H9 (cell line): ENCODE data around the gene PKN1. TPM values are rescaled to one million over a fixed set of nuclear protein-coding genes. Genes with fewer than 3 reads are reported as not detected.

Experiments used
- DNase-seq: peaks from one replicate; pipeline ENCODE4 v3.0.0-alpha.2; 2017
- H2AFZ ChIP-seq: one replicate; pipeline ENCODE4 v1.6.1; 2013; ENCODE audit warnings: mild to moderate bottlenecking, low read length, control low read depth, moderate library complexity
- H2AK5ac ChIP-seq: 2 replicates; pipeline ENCODE4 v1.6.1; 2013; ENCODE audit warnings: low read length, control low read depth, mixed read lengths; ENCODE audit not compliant: insufficient read length
- H2BK120ac ChIP-seq: one replicate; pipeline ENCODE4 v1.6.1; 2013; ENCODE audit warnings: low read depth, mild to moderate bottlenecking, low read length, control low read depth, inconsistent platforms; ENCODE audit not compliant: poor library complexity, severe bottlenecking
- H2BK12ac ChIP-seq: 2 replicates; pipeline ENCODE4 v1.6.1; 2013; ENCODE audit warnings: low read length, control low read depth, mixed read lengths, low read depth; ENCODE audit not compliant: insufficient read length
- H2BK15ac ChIP-seq: 2 replicates; pipeline ENCODE4 v1.6.1; 2013; ENCODE audit warnings: low read depth, low read length, control low read depth
- H2BK20ac ChIP-seq: one replicate; pipeline ENCODE4 v1.6.1; 2013; ENCODE audit warnings: low read depth, mild to moderate bottlenecking, low read length, control low read depth, inconsistent platforms; ENCODE audit not compliant: poor library complexity, severe bottlenecking
- H2BK5ac ChIP-seq: 2 replicates; pipeline ENCODE4 v1.6.1; 2013; ENCODE audit warnings: low read length, control low read depth, mixed read lengths; ENCODE audit not compliant: insufficient read length
- H3K14ac ChIP-seq: 2 replicates; pipeline ENCODE4 v1.6.1; 2013; ENCODE audit warnings: low read length, control low read depth; ENCODE audit not compliant: insufficient read depth
- H3K18ac ChIP-seq: 2 replicates; pipeline ENCODE4 v1.6.1; 2013; ENCODE audit warnings: low read depth, mild to moderate bottlenecking, mixed read lengths, low read length, control low read depth; ENCODE audit not compliant: insufficient read length
- H3K23ac ChIP-seq: 2 replicates; pipeline ENCODE4 v1.6.1; 2013; ENCODE audit warnings: low read length, control low read depth, mixed read lengths, low read depth; ENCODE audit not compliant: insufficient read length
- H3K23me2 ChIP-seq: 2 replicates; pipeline ENCODE4 v1.6.1; 2013; ENCODE audit warnings: low read depth, mild to moderate bottlenecking, mixed read lengths, low read length, control low read depth; ENCODE audit not compliant: insufficient read length, poor library complexity, severe bottlenecking
- H3K27ac ChIP-seq: 2 replicates; pipeline ENCODE4 v1.5.1; 2013; ENCODE audit warnings: low read length, control low read depth, mixed read lengths, low read depth; ENCODE audit not compliant: insufficient read length
- H3K27me3 ChIP-seq: 2 replicates; pipeline ENCODE4 v1.6.1; 2013; ENCODE audit warnings: low read length, control low read depth, inconsistent platforms; ENCODE audit not compliant: insufficient read depth
- H3K4ac ChIP-seq: 2 replicates; pipeline ENCODE4 v1.6.1; 2013; ENCODE audit warnings: low read depth, mild to moderate bottlenecking, control low read depth, inconsistent platforms, low read length, moderate library complexity
- H3K4me1 ChIP-seq: 2 replicates; pipeline ENCODE4 v1.6.1; 2013; ENCODE audit warnings: low read length, control low read depth, inconsistent platforms; ENCODE audit not compliant: insufficient read depth
- H3K4me2 ChIP-seq: 2 replicates; pipeline ENCODE4 v1.6.1; 2013; ENCODE audit warnings: low read length, control low read depth, mixed read lengths; ENCODE audit not compliant: insufficient read length, insufficient read depth
- H3K56ac ChIP-seq: 2 replicates; pipeline ENCODE4 v1.6.1; 2013; ENCODE audit warnings: low read depth, mild to moderate bottlenecking, mixed read lengths, low read length, control low read depth; ENCODE audit not compliant: insufficient read length
- H3K79me1 ChIP-seq: 2 replicates; pipeline ENCODE4 v1.6.1; 2013; ENCODE audit warnings: low read depth, mild to moderate bottlenecking, moderate library complexity, low read length, control low read depth, inconsistent platforms; ENCODE audit not compliant: insufficient read depth, poor library complexity, severe bottlenecking
- H3K79me2 ChIP-seq: 2 replicates; pipeline ENCODE4 v1.6.1; 2013; ENCODE audit warnings: low read length, control low read depth, inconsistent platforms; ENCODE audit not compliant: insufficient read depth
- H3K9ac ChIP-seq: 2 replicates; pipeline ENCODE4 v1.6.1; 2013; ENCODE audit warnings: low read length, control low read depth, mixed read lengths; ENCODE audit not compliant: insufficient read length; ENCODE audit errors: extremely low read depth
- H3K9me3 ChIP-seq: one replicate; pipeline ENCODE4 v1.6.1; 2013; ENCODE audit warnings: low read depth, low read length, inconsistent platforms; ENCODE audit not compliant: control insufficient read depth
- H3T11ph ChIP-seq: one replicate; pipeline ENCODE4 v1.6.1; 2013; ENCODE audit warnings: mild to moderate bottlenecking, low read length, control low read depth, inconsistent platforms
- H4K20me1 ChIP-seq: one replicate; pipeline ENCODE4 v1.6.1; 2013; ENCODE audit not compliant: control insufficient read depth, insufficient read length, insufficient read depth
- H4K5ac ChIP-seq: 2 replicates; pipeline ENCODE4 v1.6.1; 2013; ENCODE audit warnings: low read depth, mild to moderate bottlenecking, mixed read lengths, low read length, control low read depth; ENCODE audit not compliant: insufficient read length
- H4K8ac ChIP-seq: replicated peaks from 2 replicates; pipeline ENCODE4 v1.6.1; 2013; ENCODE audit warnings: low read length, control low read depth, mixed read lengths, low read depth; ENCODE audit not compliant: insufficient read length
- H4K91ac ChIP-seq: 2 replicates; pipeline ENCODE4 v1.6.1; 2013; ENCODE audit warnings: low read depth, mild to moderate bottlenecking, moderate library complexity, mixed read lengths, low read length, control low read depth; ENCODE audit not compliant: insufficient read length
- H3K27ac Mint-ChIP-seq, 3 experiments: 2 replicates in 2 of 3; 3 replicates in 1 of 3; pipeline ENCODE4 v1.8.0; 2020 to 2021; ENCODE audit warnings: mixed read lengths in 3 of 3, mild to moderate bottlenecking in 1 of 3, moderate library complexity in 1 of 3
- H3K27me3 Mint-ChIP-seq: 2 replicates; pipeline ENCODE4 v1.8.0; 2021; ENCODE audit warnings: low read depth, mild to moderate bottlenecking, moderate library complexity, mixed read lengths
- H3K36me3 Mint-ChIP-seq, 3 experiments: 2 replicates in 2 of 3; 3 replicates in 1 of 3; pipeline ENCODE4 v1.8.0; 2020 to 2021; ENCODE audit warnings: low read depth in 3 of 3, mixed read lengths in 3 of 3; ENCODE audit not compliant: insufficient read depth in 1 of 3
- H3K4me1 Mint-ChIP-seq, 2 experiments: 2 replicates each; pipeline ENCODE4 v1.8.0; 2020; ENCODE audit warnings: mixed read lengths in 2 of 2
- H3K4me3 Mint-ChIP-seq, 2 experiments: 2 replicates in 1 of 2; 3 replicates in 1 of 2; pipeline ENCODE4 v1.8.0; 2020 to 2021; ENCODE audit warnings: mild to moderate bottlenecking in 2 of 2, mixed read lengths in 2 of 2, moderate library complexity in 1 of 2
- H3K9me3 Mint-ChIP-seq, 2 experiments: 2 replicates in 1 of 2; 3 replicates in 1 of 2; pipeline ENCODE4 v1.8.0; 2020; ENCODE audit warnings: mild to moderate bottlenecking in 2 of 2, mixed read lengths in 2 of 2, moderate library complexity in 1 of 2
- CTCF ChIP-seq: fragments of 200-600 bp; sonication (generic); conservative IDR thresholded peaks from 3 replicates; pipeline ENCODE4 v1.8.0; 2021; ENCODE audit warnings: antibody characterized with exemption, mild to moderate bottlenecking
- WGBS: extraction: QIAGEN DNeasy Blood & Tissue Kit; methylation state at CpG from one replicate; pipeline ENCODE4 v1.1.7; 2013; ENCODE audit warnings: missing lambda C conversion rate, low lambda C conversion rate, mixed read lengths; ENCODE audit not compliant: insufficient read length; ENCODE audit errors: extremely low coverage; 5-methylcytosine and 5-hydroxymethylcytosine counted together
- total RNA-seq: library from RNA; stranded (reverse); gene quantifications from 2 replicates; pipeline ENCODE4 v1.2.1, GENCODE V29; 2021

Gene PKN1
- total RNA-seq, 1 experiment from 2014 or later, result 159 TPM

GRCh38 chr19:14516746-14517438 lies 83.8 kb downstream of the PKN1 start:
- Histone ChIP-seq H2BK5ac (no peak overlapping the region), H3K23ac (no peak overlapping the region), H2BK12ac (no peak overlapping the region), H3K79me1 (peaks cover 9% of the 10 kb centered on the region), H3K23me2 (peaks cover 9% of the 10 kb centered on the region), H2AK5ac (no peak overlapping the region), H3K27me3 (no peaks in the 10 kb centered on the region), H3K18ac (no peak overlapping the region), H4K91ac (no peak overlapping the region), H4K20me1 (no peaks in the 10 kb centered on the region), H2BK15ac (no peak overlapping the region), H3K14ac (no peak overlapping the region), H3K4me1 (no peaks in the 10 kb centered on the region), H3K4ac (no peak overlapping the region), H3K79me2 (peaks cover 14% of the 10 kb centered on the region; the same call in 1 of the 2 replicates), H3K4me2 (peak overlapping the region; percentile 88), H2BK20ac (no peak overlapping the region), H3T11ph (no peak overlapping the region), H3K56ac (no peak overlapping the region), H3K9ac (peak overlapping the region; percentile 80), H4K8ac (no peak overlapping the region), H3K27ac (no peak overlapping the region), H3K9me3 (no peaks in the 10 kb centered on the region), H2AFZ (no peak overlapping the region), H2BK120ac (no peak overlapping the region), H4K5ac (no peak overlapping the region)
- Mint-ChIP-seq H3K27me3 (peaks cover 1% of the 10 kb centered on the region; the same call in 1 of the 2 replicates), H3K36me3 (peaks cover 27 to 36% (median 32%) of the 10 kb centered on the region in 3 experiments; a peak in 6 of 7 replicates), H3K4me3 (peak overlapping the region; percentile 91 to 94), H3K27ac (peak overlapping the region; percentile 59 to 82 (median 72); a peak in 5 of 7 replicates), H3K4me1 (peaks cover 26 to 31% of the 10 kb centered on the region in 2 experiments), H3K9me3 (no peaks in the 10 kb centered on the region)
- TF ChIP-seq CTCF, result no peak
- DNase-seq, result no peak
- WGBS, result no CpG with 5 or more reads among the region's 22 CpGs
